Spleen (tissue), 11 donors: ENCODE data around the gene ADAMTS18. TPM values are rescaled to one million over a fixed set of nuclear protein-coding genes. Genes with fewer than 3 reads are reported as not detected.

ENCODE experiments used
- DNase-seq: peaks from one replicate; pipeline ENCODE4 v3.0.0-alpha.2; 2020
- H3K27ac ChIP-seq, 8 donors: fragments of 200-600 bp; sonication (generic) in 7 of 8; 1 replicate in 4 of 8; 2 replicates in 4 of 8; pipeline versions ENCODE4 v1.5.0 to v1.8.0; 2016 to 2021; ENCODE audit warnings: inconsistent platforms in 4 of 8, mild to moderate bottlenecking in 4 of 8, moderate library complexity in 1 of 8
- H3K27me3 ChIP-seq, 7 donors: fragments of 200-600 bp; sonication (generic) in 6 of 7; replicated peaks in 1 of 7; 1 replicate in 4 of 7; 2 replicates in 3 of 7; pipeline versions ENCODE4 v1.5.0 to v1.8.0; 2016 to 2021; ENCODE audit warnings: inconsistent platforms in 3 of 7, mild to moderate bottlenecking in 1 of 7
- H3K36me3 ChIP-seq, 6 donors: fragments of 200-600 bp; sonication (generic) in 5 of 6; 1 replicate in 4 of 6; 2 replicates in 2 of 6; pipeline versions ENCODE4 v1.5.0 to v1.8.0; 2016 to 2021; ENCODE audit warnings: inconsistent platforms in 2 of 6
- H3K4me1 ChIP-seq, 6 donors: fragments of 200-600 bp; sonication (generic) in 5 of 6; 1 replicate in 3 of 6; 2 replicates in 3 of 6; pipeline versions ENCODE4 v1.5.0 to v1.8.0; 2016 to 2021; ENCODE audit warnings: inconsistent platforms in 3 of 6
- H3K4me3 ChIP-seq, 8 donors: fragments of 200-600 bp; sonication (generic) in 7 of 8; 1 replicate in 4 of 8; 2 replicates in 4 of 8; pipeline versions ENCODE4 v1.5.0 to v1.8.0; 2016 to 2021; ENCODE audit warnings: inconsistent platforms in 4 of 8, mild to moderate bottlenecking in 4 of 8, moderate library complexity in 2 of 8
- H3K9me3 ChIP-seq, 8 donors: fragments of 200-600 bp; sonication (generic) in 7 of 8; 1 replicate in 4 of 8; 2 replicates in 4 of 8; pipeline versions ENCODE4 v1.5.0 to v1.8.0; 2016 to 2021; ENCODE audit warnings: inconsistent platforms in 4 of 8
- CTCF ChIP-seq, 11 experiments: fragments of 200-600 bp in 7 of 11; fragments of 450-650 bp in 4 of 11; sonication (generic) in 4 of 11; IDR thresholded peaks in 8 of 11; conservative IDR thresholded peaks in 3 of 11; 1 replicate in 7 of 11; 2 replicates in 4 of 11; pipeline versions ENCODE4 v1.4.0 to v1.8.0; 2016 to 2021; ENCODE audit warnings: antibody characterized with exemption in 11 of 11, inconsistent platforms in 4 of 11, mild to moderate bottlenecking in 1 of 11
- POLR2A ChIP-seq, 3 donors: fragments of 450-650 bp; IDR thresholded peaks; one replicate each; pipeline ENCODE4 v1.5.1; 2017; ENCODE audit warnings: antibody characterized with exemption in 3 of 3, mild to moderate bottlenecking in 1 of 3
- POLR2AphosphoS5 ChIP-seq, 3 donors: sonication (generic); formaldehyde crosslinking; IDR thresholded peaks; one replicate each; pipeline ENCODE4 v1.5.1; 2017; ENCODE audit warnings: antibody characterized with exemption in 3 of 3
- WGBS, 5 donors: extraction: QIAGEN DNeasy Blood & Tissue Kit in 3 of 5; methylation state at CpG; one replicate each; pipeline versions ENCODE4 v1.1.5 to v1.1.7; 2013 to 2018; 5-methylcytosine and 5-hydroxymethylcytosine counted together
- intact Hi-C: fragments of 100-400 bp; cut with DNase I; formaldehyde crosslinking; loops from one replicate; pipeline ENCODE4 v1.15.0; 2023; ENCODE audit warnings: low total_unique reads
- polyA plus RNA-seq, 3 donors: library from polyadenylated mRNA; stranded (reverse); fragments of 200-250 nt; gene quantifications; one replicate each; pipeline ENCODE4 v1.2.1, GENCODE V29; 2013
- total RNA-seq, 7 donors: library from RNA; depleted of rRNA in 3 of 7; stranded (reverse); fragments of >200 nt in 3 of 7; fragmentation: NEBNext Ultra II Directional in 4 of 7; extraction: Animal tissue kit (Norgen Biotek cat#: 25700) in 4 of 7; gene quantifications; one replicate each; pipeline versions ENCODE4 v1.1.0 to v1.2.1, GENCODE V29; 2016 to 2021
- donor health status: healthy with polysubstance abuse.
- donor health status: DM: no; HTN: no; CAD: no; lungs with moderate emphysema.
- donor health status: DM: no; HTN: no; CAD: no.
- donor health status: Bipolar disorder and iron deficiency.
- donor health status: healthy.
- donor health status: DM: no; HTN: no; CAD: no.
- donor health status: DM: yes; HTN: yes; CAD: no.

The ADAMTS18 gene
- total and polyA plus RNA-seq, 10 donors, result not detected

- no peak for DNase-seq
- Histone ChIP-seq H3K27ac (no peak overlapping the region), H3K4me1 (peaks cover 0 to 10% (median 0%) of the 10 kb centered on the region in 6 donors), H3K36me3 (no peaks in the 10 kb centered on the region), H3K4me3 (no peak overlapping the region), H3K27me3 (peaks cover 2 to 69% (median 31%) of the 10 kb centered on the region in 7 donors), H3K9me3 (no peaks in the 10 kb centered on the region)
- intact Hi-C loops, result no loop called here
- WGBS, 5 donors, result 3 to 9% (median 4%) methylated on average over 15 to 17 of the region's 17 CpGs
- TF ChIP-seq POLR2AphosphoS5 (IDR thresholded peaks at IDR 0.05), result no peak
- no peak for TF ChIP-seq POLR2A (IDR thresholded peaks at IDR 0.05)
- TF ChIP-seq CTCF (IDR thresholded peaks at IDR 0.05 in 8 of 11, conservative IDR thresholded peaks at IDR 0.05 in 3 of 11), result no peak
These were observed 758 bp downstream of the ADAMTS18 start for GRCh38 chr16:77434022-77434529.

DNA sequence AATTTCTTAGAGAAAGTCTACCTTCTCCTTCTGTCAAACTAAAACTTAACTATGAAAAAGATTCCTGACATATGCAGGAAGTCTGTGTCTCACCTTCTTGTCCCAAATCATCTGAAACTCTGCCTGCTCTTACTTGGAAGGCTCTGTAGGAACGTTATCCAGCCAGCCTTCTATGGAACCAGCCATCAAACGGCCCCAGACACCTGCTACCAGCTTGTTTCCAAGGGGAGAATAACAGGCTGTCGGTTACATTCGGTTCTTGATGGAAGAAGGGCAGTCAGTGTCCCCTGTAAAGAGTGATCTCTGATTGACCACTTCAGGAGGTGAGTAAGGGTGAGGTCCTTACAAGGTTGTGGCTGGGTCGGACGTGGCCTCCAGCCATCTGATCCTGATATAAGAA lies 1.7 kb downstream of the ADAMTS18 start:
- DNase-seq, result no peak
- 36 to 46% (median 40%) methylated on average over 6 of the region's 6 CpGs for WGBS, 5 donors
- TF ChIP-seq POLR2AphosphoS5 (IDR thresholded peaks at IDR 0.05) (no peak), POLR2A (IDR thresholded peaks at IDR 0.05) (no peak), CTCF (IDR thresholded peaks at IDR 0.05 in 8 of 11, conservative IDR thresholded peaks at IDR 0.05 in 3 of 11) (no peak)
- H3K9me3 ChIP-seq, result no peaks in the 10 kb centered on the region
- no peak overlapping the region for H3K4me3 ChIP-seq
- H3K4me1 ChIP-seq, result peaks cover 0 to 10% (median 0%) of the 10 kb centered on the region in 6 donors
- H3K27me3 ChIP-seq, result peaks cover 2 to 69% (median 31%) of the 10 kb centered on the region in 7 donors
- intact Hi-C loops, result no loop called here
- H3K27ac ChIP-seq, result no peak overlapping the region
- H3K36me3 ChIP-seq, result no peaks in the 10 kb centered on the region

DNA sequence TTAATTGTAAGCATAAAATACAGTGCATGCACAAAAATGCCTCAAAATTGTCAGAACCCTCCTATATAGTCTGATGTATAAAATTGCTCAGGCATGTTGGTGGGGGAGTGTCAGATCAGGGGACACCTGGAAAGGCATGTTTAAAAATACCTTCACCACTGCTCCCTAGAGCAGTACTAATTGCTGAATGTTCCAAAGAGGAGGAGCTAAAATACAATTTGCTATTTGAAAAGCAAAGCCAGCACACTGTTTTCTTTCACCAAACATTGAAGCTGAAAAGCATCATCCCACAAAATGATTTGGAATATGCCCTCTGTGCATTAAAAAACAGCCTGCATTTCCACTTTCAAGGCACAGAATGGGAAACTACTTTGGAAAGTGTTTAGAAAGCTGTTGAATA lies 2.6 kb downstream of the ADAMTS18 start:
- H3K9me3 ChIP-seq, result no peaks in the 10 kb centered on the region
- H3K27ac ChIP-seq, result no peak overlapping the region
- TF ChIP-seq CTCF (IDR thresholded peaks at IDR 0.05 in 8 of 11, conservative IDR thresholded peaks at IDR 0.05 in 3 of 11), result no peak
- no peak for TF ChIP-seq POLR2A (IDR thresholded peaks at IDR 0.05)
- TF ChIP-seq POLR2AphosphoS5 (IDR thresholded peaks at IDR 0.05), result no peak
- peaks cover 2 to 65% (median 31%) of the 10 kb centered on the region in 7 donors for H3K27me3 ChIP-seq
- no peak for DNase-seq
- peaks cover 0 to 10% (median 0%) of the 10 kb centered on the region in 6 donors for H3K4me1 ChIP-seq
- H3K4me3 ChIP-seq, result no peak overlapping the region
- intact Hi-C loops, result no loop called here
- H3K36me3 ChIP-seq, result no peaks in the 10 kb centered on the region

DNA sequence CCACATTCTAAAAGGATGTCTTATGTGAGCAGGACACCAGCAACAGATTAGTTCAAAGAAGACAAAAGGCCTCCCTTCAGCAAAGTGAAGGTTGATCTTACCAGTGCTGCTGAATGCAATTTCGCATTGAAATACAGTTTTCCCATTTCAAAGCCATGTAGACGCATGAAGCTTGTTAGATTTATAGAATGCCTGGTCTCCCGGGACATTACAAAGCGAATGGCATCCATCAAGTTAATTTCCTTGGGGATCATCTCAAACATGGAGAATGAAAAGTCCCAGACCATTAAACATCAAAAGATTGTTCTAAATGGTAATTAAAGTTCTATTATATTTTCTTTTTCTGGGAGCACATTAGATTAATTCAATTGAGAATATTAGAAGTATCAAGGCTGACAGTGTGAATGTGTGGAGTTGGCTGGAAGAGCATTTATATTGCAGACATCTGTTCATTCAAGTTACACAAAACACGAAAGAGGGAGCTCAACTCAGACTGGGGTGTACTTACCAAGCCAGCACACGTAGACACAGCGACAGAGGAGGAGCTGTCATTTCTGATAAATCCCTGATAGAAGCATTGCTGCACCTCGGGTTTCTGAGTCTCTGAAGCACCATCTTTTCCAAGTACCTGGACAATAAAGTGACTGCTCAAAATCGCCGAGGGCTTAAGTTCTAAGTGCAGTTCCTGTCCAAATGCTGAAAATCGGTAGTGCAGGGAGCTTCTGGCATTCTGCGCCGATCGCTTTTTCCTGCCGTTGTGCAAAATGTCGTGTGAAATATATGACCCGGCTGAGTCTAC lies 3.8 kb downstream of the ADAMTS18 start:
- H3K27ac ChIP-seq, result no peak overlapping the region
- WGBS, 5 donors, result 71 to 84% (median 75%) methylated on average over 17 of the region's 17 CpGs
- peaks cover 0 to 10% (median 0%) of the 10 kb centered on the region in 6 donors for H3K4me1 ChIP-seq
- intact Hi-C loops, result no loop called here
- no peaks in the 10 kb centered on the region for H3K9me3 ChIP-seq
- peaks cover 2 to 54% (median 27%) of the 10 kb centered on the region in 7 donors for H3K27me3 ChIP-seq
- no peak for DNase-seq
- H3K36me3 ChIP-seq, result no peaks in the 10 kb centered on the region
- H3K4me3 ChIP-seq, result no peak overlapping the region
- TF ChIP-seq CTCF (IDR thresholded peaks at IDR 0.05 in 8 of 11, conservative IDR thresholded peaks at IDR 0.05 in 3 of 11), result no peak
- TF ChIP-seq POLR2AphosphoS5 (IDR thresholded peaks at IDR 0.05), result no peak
- TF ChIP-seq POLR2A (IDR thresholded peaks at IDR 0.05), result no peak
